HCT116 (cell line): ENCODE results near the gene ADIG.

Experiments used
- CBX3 ChIP-seq: IDR thresholded peaks from 2 replicates; pipeline ENCODE4 v1.6.1; 2012; ENCODE audit warnings: low read depth
- CEBPB ChIP-seq: IDR thresholded peaks from 2 replicates; pipeline ENCODE4 v1.6.1; 2012; ENCODE audit warnings: low read depth
- CTCF ChIP-seq, 3 experiments: fragments of 200-600 bp in 1 of 3; sonication (generic) in 1 of 3; IDR thresholded peaks in 2 of 3; conservative IDR thresholded peaks in 1 of 3; 2 replicates each; pipeline ENCODE4 v1.5.1; 2012 to 2017; ENCODE audit warnings: low read depth in 2 of 3, low read length in 2 of 3, antibody characterized with exemption in 1 of 3, borderline replicate concordance in 1 of 3, control low read depth in 1 of 3, mild to moderate bottlenecking in 1 of 3, mixed read lengths in 1 of 3, mixed run types in 1 of 3, moderate library complexity in 1 of 3; ENCODE audit not compliant: insufficient read depth in 1 of 3
- EZH2 ChIP-seq: fragments of 200-600 bp; sonication (generic); IDR thresholded peaks from 2 replicates; pipeline ENCODE4 v1.6.1; 2017; ENCODE audit warnings: antibody characterized with exemption, mixed run types
- JUND ChIP-seq: IDR thresholded peaks from 2 replicates; pipeline ENCODE4 v1.6.1; 2012
- POLR2A ChIP-seq: IDR thresholded peaks from 2 replicates; pipeline ENCODE4 v1.7.0; 2011; ENCODE audit warnings: borderline replicate concordance; ENCODE audit not compliant: insufficient read depth, insufficient read length; ENCODE audit errors: extremely low read depth
- REST ChIP-seq: IDR thresholded peaks from 2 replicates; pipeline ENCODE4 v1.6.1; 2012; ENCODE audit warnings: low read depth
- SIN3A ChIP-seq: IDR thresholded peaks from 2 replicates; pipeline ENCODE4 v1.6.1; 2012; ENCODE audit warnings: low read depth
- TCF7L2 ChIP-seq: IDR thresholded peaks from 2 replicates; pipeline ENCODE4 v1.7.0; 2011; ENCODE audit warnings: borderline replicate concordance, inconsistent platforms; ENCODE audit not compliant: insufficient read depth, insufficient read length; ENCODE audit errors: extremely low read depth
- YY1 ChIP-seq: IDR thresholded peaks from 2 replicates; pipeline ENCODE4 v1.6.1; 2011; ENCODE audit warnings: low read length, low read depth, moderate library complexity, mild to moderate bottlenecking; ENCODE audit not compliant: insufficient replicate concordance; ENCODE audit errors: extremely low read depth
- ZNF274 ChIP-seq: fragments of 200-500 bp; sonication (Bioruptor generic); IDR thresholded peaks from 2 replicates; pipeline ENCODE4 v1.6.1; 2014; ENCODE audit warnings: mild to moderate bottlenecking, low read depth, low read length, inconsistent platforms
- TF ChIP-seq, protein P1 (sequence below): IDR thresholded peaks from 2 replicates; pipeline ENCODE4 v1.6.1; 2012

GRCh38 chr20:38548356-38549083, 32.5 kb upstream of the ADIG start:
- TF ChIP-seq CTCF (IDR thresholded peaks at IDR 0.05 in 2 of 3, conservative IDR thresholded peaks at IDR 0.05 in 1 of 3; ENCODE audit: borderline replicate concordance in 1 of 3, insufficient read depth in 1 of 3, low read depth in 2 of 3, low read length in 2 of 3) (no peak), POLR2A (no peak), SIN3A (no peak), ZNF274 (no peak), JUND (no peak), REST (no peak), CBX3 (no peak), EZH2 (no peak), TCF7L2 (no peak), CEBPB (no peak), YY1 (no peak)
- TF ChIP-seq, protein P1, sequence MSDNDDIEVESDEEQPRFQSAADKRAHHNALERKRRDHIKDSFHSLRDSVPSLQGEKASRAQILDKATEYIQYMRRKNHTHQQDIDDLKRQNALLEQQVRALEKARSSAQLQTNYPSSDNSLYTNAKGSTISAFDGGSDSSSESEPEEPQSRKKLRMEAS: no peak
